Activated B cell treated with CpG ODN at 0.5 μM for 24 hours (primary cell): ENCODE data around the gene MPST. TPM values are rescaled to one million over a fixed set of nuclear protein-coding genes. Genes with fewer than 3 reads are reported as not detected.
A peak's percentile ranks its signal among the peaks of the same experiment; 100 is the strongest.

Source experiments
- ATAC-seq: fragments of 200-7000 bp; cut with Tn5 transposase; one replicate; pipeline ENCODE4 v1.10.0; 2021; ENCODE audit warnings: low read depth, mild to moderate bottlenecking, moderate library complexity
- CTCF ChIA-PET: fragments of 350-600 bp; sonication (Branson Sonifier 250); formaldehyde crosslinking; loops from one replicate; lab custom pipeline; 2021; ENCODE audit warnings: antibody characterized with exemption; lab: Charles Lee
- POLR2A ChIA-PET: fragments of 350-600 bp; sonication (Branson Sonifier 250); formaldehyde crosslinking; loops from one replicate; lab custom pipeline; 2021; ENCODE audit warnings: antibody characterized with exemption; lab: Charles Lee
- DNase-seq: peaks from one replicate; pipeline ENCODE4 v3.0.0; 2022
- H3K27ac Mint-ChIP-seq: one replicate; pipeline ENCODE4 v1.8.0; 2020; ENCODE audit warnings: mixed read lengths
- H3K27me3 Mint-ChIP-seq: one replicate; pipeline ENCODE4 v1.8.0; 2021; ENCODE audit warnings: mixed read lengths
- H3K36me3 Mint-ChIP-seq: one replicate; pipeline ENCODE4 v1.8.0; 2021; ENCODE audit warnings: low read depth, mixed read lengths
- H3K4me1 Mint-ChIP-seq: one replicate; pipeline ENCODE4 v1.8.0; 2021; ENCODE audit warnings: mixed read lengths
- H3K4me3 Mint-ChIP-seq: one replicate; pipeline ENCODE4 v1.8.0; 2020; ENCODE audit warnings: mild to moderate bottlenecking, mixed read lengths
- H3K9me3 Mint-ChIP-seq: one replicate; pipeline ENCODE4 v1.8.0; 2020; ENCODE audit warnings: mixed read lengths
- intact Hi-C: fragments of 100-400 bp; cut with micrococcal nuclease; formaldehyde crosslinking; loops from one replicate; pipeline ENCODE4 v1.15.1; 2024
- total RNA-seq: library from RNA; stranded (reverse); gene quantifications from 2 replicates; pipeline ENCODE4 v1.2.3, GENCODE V29; 2022
- TF ChIP-seq, protein P1 (sequence below): fragments of 200-600 bp; IDR thresholded peaks from one replicate; pipeline ENCODE4 v1.8.0; 2022; ENCODE audit warnings: antibody characterized with exemption, mild to moderate bottlenecking

MPST gene
- total RNA-seq, 1 donor from 2014 or later: 15.6 TPM

DNA sequence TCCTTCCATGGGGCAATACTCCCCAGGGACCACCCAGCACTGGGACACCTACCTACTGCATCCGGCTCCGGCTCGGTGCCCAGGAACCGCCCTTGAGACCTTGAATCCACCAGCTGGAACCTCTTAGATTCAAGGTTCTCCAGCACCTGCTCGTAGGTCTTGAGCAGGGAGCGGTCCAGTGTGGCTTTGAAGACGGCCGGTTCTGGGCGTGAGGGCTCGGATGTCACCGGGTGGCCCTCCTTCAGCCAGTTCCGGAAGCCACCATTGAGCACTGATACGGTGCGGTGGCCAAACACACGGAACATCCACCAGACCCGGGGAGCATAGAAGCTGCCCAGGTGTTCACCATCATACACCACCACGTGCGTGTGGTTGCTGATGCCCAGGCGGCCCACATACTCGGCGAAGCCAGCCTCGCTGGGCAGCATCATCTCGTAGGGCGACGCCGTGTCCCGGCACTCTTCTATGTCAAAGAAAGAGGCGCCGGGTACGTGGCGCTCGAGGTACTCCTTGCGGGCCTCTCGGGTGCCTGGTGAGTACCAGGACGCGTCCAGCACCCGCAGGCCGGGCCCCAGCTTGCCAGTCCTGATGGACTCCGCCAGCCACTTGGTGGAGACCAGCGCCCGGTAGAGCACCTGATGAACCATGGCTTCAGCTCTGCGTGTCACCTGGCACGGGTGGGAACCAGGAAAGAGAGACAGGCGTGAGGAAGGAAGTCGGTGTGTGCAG lies 1.3 kb upstream of the MPST start:
- intact Hi-C loops: no loop called here
- Mint-ChIP-seq H3K4me3 (peak overlapping the region; percentile 78), H3K4me1 (peaks cover 18% of the 10 kb centered on the region), H3K9me3 (no peaks in the 10 kb centered on the region), H3K27me3 (no peaks in the 10 kb centered on the region), H3K27ac (no peak overlapping the region), H3K36me3 (no peaks in the 10 kb centered on the region)
- ATAC-seq: no peak
- TF ChIP-seq, protein P1, sequence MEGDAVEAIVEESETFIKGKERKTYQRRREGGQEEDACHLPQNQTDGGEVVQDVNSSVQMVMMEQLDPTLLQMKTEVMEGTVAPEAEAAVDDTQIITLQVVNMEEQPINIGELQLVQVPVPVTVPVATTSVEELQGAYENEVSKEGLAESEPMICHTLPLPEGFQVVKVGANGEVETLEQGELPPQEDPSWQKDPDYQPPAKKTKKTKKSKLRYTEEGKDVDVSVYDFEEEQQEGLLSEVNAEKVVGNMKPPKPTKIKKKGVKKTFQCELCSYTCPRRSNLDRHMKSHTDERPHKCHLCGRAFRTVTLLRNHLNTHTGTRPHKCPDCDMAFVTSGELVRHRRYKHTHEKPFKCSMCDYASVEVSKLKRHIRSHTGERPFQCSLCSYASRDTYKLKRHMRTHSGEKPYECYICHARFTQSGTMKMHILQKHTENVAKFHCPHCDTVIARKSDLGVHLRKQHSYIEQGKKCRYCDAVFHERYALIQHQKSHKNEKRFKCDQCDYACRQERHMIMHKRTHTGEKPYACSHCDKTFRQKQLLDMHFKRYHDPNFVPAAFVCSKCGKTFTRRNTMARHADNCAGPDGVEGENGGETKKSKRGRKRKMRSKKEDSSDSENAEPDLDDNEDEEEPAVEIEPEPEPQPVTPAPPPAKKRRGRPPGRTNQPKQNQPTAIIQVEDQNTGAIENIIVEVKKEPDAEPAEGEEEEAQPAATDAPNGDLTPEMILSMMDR: no peak
- ChIA-PET POLR2A (interaction anchor here (0.8 kb wide), 1 partner anchor 211 kb away, joined by 3 read pairs; no protein-coding TSS in a partner anchor), CTCF (no interaction called here)
- DNase-seq: no peak

DNA sequence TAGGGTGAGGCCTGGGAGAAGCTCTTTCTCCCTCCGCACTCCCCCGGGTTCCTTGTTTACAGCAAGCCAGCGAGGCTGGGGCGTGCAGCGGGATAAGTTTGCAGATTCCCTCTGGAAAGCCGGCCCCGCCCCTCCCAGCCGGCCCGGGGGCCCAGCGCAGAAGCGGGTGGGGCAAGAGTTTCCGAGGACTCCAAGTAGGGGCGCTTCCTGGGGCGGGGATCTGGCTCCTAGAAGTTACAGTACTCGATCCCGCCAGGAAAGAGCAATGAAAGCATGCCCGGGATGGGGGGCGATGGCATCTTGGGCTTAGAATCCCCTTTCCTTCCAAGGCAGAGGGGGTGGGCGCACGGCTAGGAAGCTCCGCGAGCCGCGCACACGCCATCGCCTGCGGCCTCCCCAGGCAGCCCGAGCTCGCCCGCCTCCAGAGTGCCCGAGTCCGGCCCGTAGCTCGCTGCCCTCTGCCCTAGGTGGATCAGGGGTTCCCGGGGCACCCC lies 680 bp upstream of the MPST start:
- Mint-ChIP-seq H3K27me3 (no peaks in the 10 kb centered on the region), H3K4me3 (peak overlapping the region; percentile 78), H3K27ac (no peak overlapping the region), H3K9me3 (no peaks in the 10 kb centered on the region), H3K36me3 (no peaks in the 10 kb centered on the region), H3K4me1 (peaks cover 18% of the 10 kb centered on the region)
- intact Hi-C loops: no loop called here
- no peak for DNase-seq
- ChIA-PET CTCF (interaction anchor here (1.0 kb wide), 1 partner anchor 26 kb away, joined by 3 read pairs; no protein-coding TSS in a partner anchor), POLR2A (interaction anchor here (0.6 to 2.3 kb wide), 4 partner anchors 32 to 513 kb away, joined by 3 to 7 read pairs (median 3); partner anchors contain the start of genes IFT27 and KCTD17)
- ATAC-seq: no peak
- TF ChIP-seq, protein P1: no peak

DNA sequence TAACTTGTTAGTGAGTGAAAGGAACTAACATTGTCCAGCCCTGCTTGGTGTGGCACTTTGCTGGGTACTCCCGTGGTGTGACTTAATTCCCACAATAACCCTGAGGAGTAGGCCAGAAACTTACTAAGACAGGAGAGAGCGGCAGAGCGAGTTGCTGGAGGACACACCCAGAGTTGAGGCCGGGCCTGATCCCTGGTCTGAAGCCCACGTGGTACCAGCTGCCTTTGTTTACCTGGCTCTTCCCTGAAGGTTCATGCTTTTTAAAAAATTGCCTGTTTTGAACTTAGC lies 594 bp downstream of the MPST start:
- no peak for DNase-seq
- H3K4me1 Mint-ChIP-seq: peaks cover 18% of the 10 kb centered on the region
- no peak for ATAC-seq
- intact Hi-C loops: no loop called here
- H3K27ac Mint-ChIP-seq: no peak overlapping the region
- H3K9me3 Mint-ChIP-seq: no peaks in the 10 kb centered on the region
- H3K4me3 Mint-ChIP-seq: peak overlapping the region; percentile 92
- TF ChIP-seq, protein P1: no peak
- no peaks in the 10 kb centered on the region for H3K27me3 Mint-ChIP-seq
- no peaks in the 10 kb centered on the region for H3K36me3 Mint-ChIP-seq
- CTCF ChIA-PET: interaction anchor here (1.2 to 1.6 kb wide), 2 partner anchors 42 to 258 kb away, joined by 3 to 4 read pairs; no protein-coding TSS in a partner anchor
- POLR2A ChIA-PET: interaction anchor here (1.2 to 2.3 kb wide), 2 partner anchors 244 to 514 kb away, joined by 3 to 7 read pairs; partner anchors contain the start of gene IFT27

DNA sequence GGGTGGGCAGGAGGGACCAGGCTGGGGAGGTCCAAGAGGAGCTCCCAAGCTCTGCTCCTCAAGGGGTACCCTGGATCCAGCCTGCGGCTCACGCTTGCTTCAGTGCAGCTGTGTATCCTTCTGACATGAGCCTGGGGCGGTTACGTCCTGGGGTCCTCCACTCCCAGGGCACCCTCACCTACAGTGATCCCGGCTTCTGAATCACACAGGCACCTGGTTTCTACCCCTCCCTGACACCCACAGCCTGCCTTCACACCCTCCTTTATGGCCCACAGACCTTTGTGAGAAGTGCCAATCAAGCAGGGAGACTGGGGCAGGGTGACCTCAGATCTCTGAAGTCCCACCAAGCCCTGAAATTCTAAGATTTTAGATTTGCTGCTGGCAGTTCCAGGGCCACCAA lies 1.5 kb downstream of the MPST start:
- POLR2A ChIA-PET: interaction anchor here (1.3 to 2.3 kb wide), 2 partner anchors 31 to 245 kb away, joined by 3 to 7 read pairs; partner anchors contain the start of gene IFT27
- H3K36me3 Mint-ChIP-seq: no peaks in the 10 kb centered on the region
- CTCF ChIA-PET: interaction anchor here (0.9 to 1.6 kb wide), 5 partner anchors 9 to 264 kb away, joined by 3 to 5 read pairs (median 3); no protein-coding TSS in a partner anchor
- DNase-seq (no peak), ATAC-seq (no peak)
- H3K4me3 Mint-ChIP-seq: no peak overlapping the region
- no peaks in the 10 kb centered on the region for H3K9me3 Mint-ChIP-seq
- H3K4me1 Mint-ChIP-seq: peaks cover 18% of the 10 kb centered on the region
- no peaks in the 10 kb centered on the region for H3K27me3 Mint-ChIP-seq
- no peak overlapping the region for H3K27ac Mint-ChIP-seq
- intact Hi-C loops: loop anchor here (1.0 kb wide), 1 partner anchor 38 kb away; no protein-coding TSS in a partner anchor
- TF ChIP-seq, protein P1: no peak
